ENCODE measurements around the gene CCNA1. TPM values are rescaled to one million over a fixed set of nuclear protein-coding genes. Genes with fewer than 3 reads are reported as not detected.

Gene CCNA1
- total RNA-seq, 1 experiment from 2014 or later, result not detected

GRCh38 chr13:36445891-36446351 is 13.6 kb downstream of the CCNA1 start:
- in situ Hi-C loops (cut with HindIII; ENCODE audit: low pct_unique_long_range_greater_than_20kb, low sequenced_read_pairs), result no loop called here
- Histone ChIP-seq H3K4me1 (ENCODE audit: control insufficient read depth, insufficient read depth, low read length) (no peaks in the 10 kb centered on the region), H3K27ac (ENCODE audit: low read length) (no peak overlapping the region), H3K27me3 (ENCODE audit: control insufficient read depth, insufficient read depth, low read length) (no peaks in the 10 kb centered on the region), H3K9me3 (ENCODE audit: control insufficient read depth, insufficient read depth, low read depth, low read length) (no peaks in the 10 kb centered on the region), H3K4me3 (ENCODE audit: low read depth in 2 of 2, low read length in 2 of 2) (no peak overlapping the region), H3K36me3 (ENCODE audit: control insufficient read depth, insufficient read depth, low read length) (no peaks in the 10 kb centered on the region)
- POLR2A ChIA-PET, result no interaction called here
- DNase-seq (ENCODE audit: low read depth, low spot score) (no peak), ATAC-seq (no peak)
- CTCF ChIA-PET, result interaction anchor here (0.6 kb wide), 1 partner anchor 1086 kb away, joined by 3 read pairs; no protein-coding TSS in a partner anchor
- intact Hi-C loops (cut with micrococcal nuclease; ENCODE audit: unreplicated experiment), result no loop called here
- no TSS peak for BruUV-seq (replicated peaks)
- no peak for TF ChIP-seq POLR2AphosphoS5 (IDR thresholded peaks at IDR 0.05; ENCODE audit: low read depth, low read length)
- no peak for TF ChIP-seq TCF7L2 (IDR thresholded peaks at IDR 0.05; ENCODE audit: low read depth, low read length)
- TF ChIP-seq SIN3A (IDR thresholded peaks at IDR 0.05; ENCODE audit: borderline replicate concordance, insufficient read depth, low read depth, low read length), result no peak
- no peak for TF ChIP-seq CTCF (IDR thresholded peaks at IDR 0.05)
- TF ChIP-seq REST (IDR thresholded peaks at IDR 0.05; ENCODE audit: insufficient read depth in 1 of 2, low read depth in 2 of 2, low read length in 1 of 2), result no peak

- intact Hi-C loops (cut with micrococcal nuclease; ENCODE audit: unreplicated experiment) (no loop called here), in situ Hi-C loops (cut with HindIII; ENCODE audit: low pct_unique_long_range_greater_than_20kb, low sequenced_read_pairs) (no loop called here)
- H3K27ac ChIP-seq (ENCODE audit: low read length), result no peak overlapping the region
- TF ChIP-seq POLR2AphosphoS5 (IDR thresholded peaks at IDR 0.05; ENCODE audit: low read depth, low read length) (no peak), REST (IDR thresholded peaks at IDR 0.05; ENCODE audit: insufficient read depth in 1 of 2, low read depth in 2 of 2, low read length in 1 of 2) (no peak), TCF7L2 (IDR thresholded peaks at IDR 0.05; ENCODE audit: low read depth, low read length) (no peak), SIN3A (IDR thresholded peaks at IDR 0.05; ENCODE audit: borderline replicate concordance, insufficient read depth, low read depth, low read length) (no peak), CTCF (IDR thresholded peaks at IDR 0.05) (no peak)
- no peaks in the 10 kb centered on the region for H3K9me3 ChIP-seq (ENCODE audit: control insufficient read depth, insufficient read depth, low read depth, low read length)
- no peaks in the 10 kb centered on the region for H3K36me3 ChIP-seq (ENCODE audit: control insufficient read depth, insufficient read depth, low read length)
- DNase-seq (ENCODE audit: low read depth, low spot score) (no peak), ATAC-seq (no peak)
- no peaks in the 10 kb centered on the region for H3K4me1 ChIP-seq (ENCODE audit: control insufficient read depth, insufficient read depth, low read length)
- no TSS peak for BruUV-seq (replicated peaks)
- CTCF ChIA-PET, result no interaction called here
- POLR2A ChIA-PET, result no interaction called here
- no peak overlapping the region for H3K4me3 ChIP-seq (ENCODE audit: low read depth in 2 of 2, low read length in 2 of 2)
- H3K27me3 ChIP-seq (ENCODE audit: control insufficient read depth, insufficient read depth, low read length), result no peaks in the 10 kb centered on the region
These were observed 15.2 kb downstream of the CCNA1 start for GRCh38 chr13:36447501-36447900.

All from Panc1 (cell line).